ENCODE results near the gene NLRP7.
"Not testable (repeated sequence)": the region's sequence is repeated elsewhere in the genome, so short reads cannot be mapped to it uniquely, and the experiment has no call there.

Gene NLRP7

GRCh38 chr19:54947381-54947780 lies at the start of gene NLRP7:
Gene NLRP7 (minus strand): TSS chr19:54947530.
- TF ChIP-seq CTCF (conservative IDR thresholded peaks at IDR 0.05) = no peak
- no peak within 1 kb of the TSS for H3K27ac ChIP-seq

GRCh38 chr19:54995561-54995960 lies 48.2 kb upstream of the NLRP7 start:
- TF ChIP-seq CTCF (conservative IDR thresholded peaks at IDR 0.05) = no peak
- H3K27ac ChIP-seq = no peak overlapping the region

GRCh38 chr19:54989531-54989930 lies 42.2 kb upstream of the NLRP7 start:
- H3K27ac ChIP-seq = not testable (repeated sequence)

GRCh38 chr19:54982562-54982961 lies 35.2 kb upstream of the NLRP7 start:
- H3K27ac ChIP-seq = not testable (repeated sequence)

GRCh38 chr19:54973229-54974090 lies 26.1 kb upstream of the NLRP7 start:
- not testable (repeated sequence) for H3K27ac ChIP-seq

- H3K27ac ChIP-seq = not testable (repeated sequence)
These were observed 24.1 kb upstream of the NLRP7 start for GRCh38 chr19:54971446-54971845.

GRCh38 chr19:54969647-54970046 lies 22.3 kb upstream of the NLRP7 start:
- no peak overlapping the region for H3K27ac ChIP-seq
- no peak for TF ChIP-seq CTCF (conservative IDR thresholded peaks at IDR 0.05)

- no peak overlapping the region for H3K27ac ChIP-seq
- TF ChIP-seq CTCF (conservative IDR thresholded peaks at IDR 0.05) = no peak
These were observed 20.3 kb upstream of the NLRP7 start for GRCh38 chr19:54967611-54968010.

- H3K27ac ChIP-seq = not testable (repeated sequence)
These were observed 17.7 kb upstream of the NLRP7 start for GRCh38 chr19:54965055-54965454.

GRCh38 chr19:54959840-54960239 lies 12.5 kb upstream of the NLRP7 start:
- no peak for TF ChIP-seq CTCF (conservative IDR thresholded peaks at IDR 0.05)
- no peak overlapping the region for H3K27ac ChIP-seq

Measured in VCaP (cell line).